HepG2 (cell line): ENCODE results near the gene TRIM25. TPM values are rescaled to one million over a fixed set of nuclear protein-coding genes. Genes with fewer than 3 reads are reported as not detected.

Experiments
- ATAC-seq: fragments of 200-7000 bp; cut with Tn5 transposase; 3 replicates; pipeline ENCODE4 v1.9.1; 2020; ENCODE audit warnings: mild to moderate bottlenecking, moderate library complexity
- BruUV-seq: library from RNA; stranded (reverse); fragments of 400-500 nt; replicated peaks from 2 replicates; lab custom pipeline; 2021; lab: Mats Ljungman, UMichigan
- CTCF ChIA-PET: fragments of 300-600 bp; formaldehyde crosslinking; extraction: SDS; loops from one replicate; lab custom pipeline; 2021; ENCODE audit warnings: low total read pairs, inconsistent platforms, low intra/inter-chr PET ratio; lab: Yijun Ruan, JAX
- POLR2A ChIA-PET: fragments of 350-600 bp; sonication (Branson Sonifier 250); formaldehyde crosslinking; loops from one replicate; lab custom pipeline; 2020; ENCODE audit warnings: antibody characterized with exemption, inconsistent platforms; lab: Yijun Ruan, JAX
- DNase-seq: peaks from one replicate; pipeline ENCODE4 v3.0.0-alpha.2; 2015; ENCODE audit warnings: low spot score
- FAIRE-seq: peaks from 3 replicates; lab custom pipeline; 2011; peaks lifted over from hg19 to GRCh38; lab: Jason Lieb, UNC
- H2AFZ ChIP-seq: one replicate; pipeline ENCODE4 v1.6.1; 2011; ENCODE audit warnings: low read length, inconsistent platforms
- H3K27ac ChIP-seq: fragments of 300-600 bp; 3 replicates; pipeline ENCODE4 v1.8.0; 2011; ENCODE audit warnings: mixed run types, mild to moderate bottlenecking, mixed read lengths, low read length, inconsistent platforms; ENCODE audit not compliant: insufficient read depth; ENCODE audit errors: extremely low read length
- H3K27me3 ChIP-seq, 2 experiments: fragments of 200-600 bp in 1 of 2; 2 replicates in 1 of 2; 3 replicates in 1 of 2; pipeline versions ENCODE4 v1.6.0 to v1.8.0; 2011; ENCODE audit warnings: low read length in 2 of 2, mild to moderate bottlenecking in 2 of 2, moderate library complexity in 2 of 2, inconsistent platforms in 1 of 2; ENCODE audit not compliant: insufficient read depth in 2 of 2, control insufficient read depth in 1 of 2
- H3K36me3 ChIP-seq, 2 experiments: fragments of 200-600 bp in 1 of 2; replicated peaks in 1 of 2; 2 replicates in 1 of 2; 3 replicates in 1 of 2; pipeline versions ENCODE4 v1.5.1 to v1.8.0; 2011; ENCODE audit warnings: low read length in 2 of 2, inconsistent platforms in 1 of 2; ENCODE audit not compliant: insufficient read depth in 2 of 2, control insufficient read depth in 1 of 2
- H3K4me1 ChIP-seq: 2 replicates; pipeline ENCODE4 v1.5.1; 2012; ENCODE audit warnings: low read length, inconsistent platforms; ENCODE audit not compliant: insufficient read depth
- H3K4me2 ChIP-seq: 2 replicates; pipeline ENCODE4 v1.6.0; 2011; ENCODE audit warnings: low read depth, low read length, inconsistent platforms
- H3K4me3 ChIP-seq, 3 experiments: fragments of 200-600 bp in 1 of 3; sonication (generic), shearing (Covaris generic) in 1 of 3; replicated peaks in 1 of 3; 2 replicates each; pipeline ENCODE4 v1.5.1; 2011 to 2016; ENCODE audit warnings: low read length in 3 of 3, inconsistent platforms in 2 of 3, low read depth in 2 of 3, mild to moderate bottlenecking in 2 of 3, control low read depth in 1 of 3, mixed read lengths in 1 of 3; ENCODE audit not compliant: insufficient read depth in 1 of 3
- H3K79me2 ChIP-seq: one replicate; pipeline ENCODE4 v1.6.1; 2011; ENCODE audit warnings: low read length, inconsistent platforms; ENCODE audit not compliant: insufficient read depth
- H3K9ac ChIP-seq: 2 replicates; pipeline ENCODE4 v1.6.0; 2011; ENCODE audit warnings: mild to moderate bottlenecking, low read depth, low read length, inconsistent platforms; ENCODE audit not compliant: insufficient read depth
- H3K9me3 ChIP-seq: 2 replicates; pipeline ENCODE4 v1.5.1; 2012; ENCODE audit warnings: mild to moderate bottlenecking, low read length
- H4K20me1 ChIP-seq: 2 replicates; pipeline ENCODE4 v1.6.0; 2011; ENCODE audit warnings: inconsistent platforms, mild to moderate bottlenecking, low read length, moderate library complexity; ENCODE audit not compliant: insufficient read depth
- HMGA1 ChIP-seq: sonication (generic); formaldehyde crosslinking; conservative IDR thresholded peaks from 2 replicates; pipeline ENCODE4 v1.4.0; 2020; ENCODE audit warnings: missing genetic modification reagents
- IRF2 ChIP-seq: IDR thresholded peaks from 2 replicates; pipeline ENCODE4 v1.6.1; 2018; ENCODE audit warnings: missing genetic modification reagents, missing compliant biosample characterization
- MED1 ChIP-seq: sonication (generic); formaldehyde crosslinking; IDR thresholded peaks from 2 replicates; pipeline ENCODE4 v1.4.0; 2020; ENCODE audit warnings: missing genetic modification reagents
- NFKB2 ChIP-seq: sonication (generic); formaldehyde crosslinking; IDR thresholded peaks from 2 replicates; pipeline ENCODE4 v1.4.0; 2020; ENCODE audit warnings: missing genetic modification reagents, borderline replicate concordance
- SAP130 ChIP-seq: IDR thresholded peaks from 2 replicates; pipeline ENCODE4 v1.6.1; 2016; ENCODE audit warnings: low read depth
- ZNF207 ChIP-seq: fragments of 450-650 bp; IDR thresholded peaks from 2 replicates; pipeline ENCODE4 v1.6.1; 2016; ENCODE audit warnings: antibody characterized with exemption, borderline replicate concordance
- ZNF496 ChIP-seq: sonication (generic); formaldehyde crosslinking; IDR thresholded peaks from 2 replicates; pipeline ENCODE4 v1.8.1; 2023; ENCODE audit warnings: mild to moderate bottlenecking, moderate library complexity, missing genetic modification reagents; ENCODE audit not compliant: insufficient replicate concordance
- ZNF850 ChIP-seq: sonication (generic); formaldehyde crosslinking; conservative IDR thresholded peaks from 2 replicates; pipeline ENCODE4 v1.9.0; 2021; ENCODE audit warnings: mild to moderate bottlenecking, missing genetic modification reagents
- WGBS: methylation state at CpG from one replicate; pipeline ENCODE4 v1.1.6; 2017; ENCODE audit warnings: low lambda C conversion rate; 5-methylcytosine and 5-hydroxymethylcytosine counted together
- in situ Hi-C: cut with HindIII; loops from 2 replicates; pipeline ENCODE4 v1.10.0; 2017; ENCODE audit warnings: low pct_unique_long_range_greater_than_20kb; ENCODE audit not compliant: extremely low pct_ligation_motif_present
- intact Hi-C: fragments of 100-400 bp; cut with micrococcal nuclease; formaldehyde crosslinking; loops from one replicate; pipeline ENCODE4 v1.10.0; 2022; ENCODE audit not compliant: unreplicated experiment
- polyA plus RNA-seq, 8 experiments: library from polyadenylated mRNA; depleted of rRNA in 3 of 8; stranded (reverse) in 7 of 8; unstranded in 1 of 8; fragments of >200 nt; fragmentation: Illumina TruSeq in 4 of 8; extraction: Trizol in 4 of 8; gene quantifications; 2 replicates each; pipeline versions ENCODE4 v1.2.1 to v1.2.3, GENCODE V29; 2011 to 2016; ENCODE audit warnings: low read depth in 4 of 8, missing spikeins in 1 of 8, mixed read lengths in 1 of 8; ENCODE audit not compliant: insufficient read depth in 1 of 8
- total RNA-seq, 5 experiments: library from RNA; depleted of rRNA; stranded (reverse); fragments of >200 nt; fragmentation: Illumina TruSeq; extraction: Trizol; gene quantifications; 2 replicates each; pipeline ENCODE4 v1.2.3, GENCODE V29; 2016; ENCODE audit warnings: low read depth in 1 of 5
- TF ChIP-seq, protein P1 (sequence below): sonication (generic); formaldehyde crosslinking; IDR thresholded peaks from 2 replicates; pipeline ENCODE4 v1.5.1; 2020; ENCODE audit warnings: missing genetic modification reagents, mild to moderate bottlenecking, borderline replicate concordance
- TF ChIP-seq, protein P2 (sequence below): sonication (generic); formaldehyde crosslinking; IDR thresholded peaks from 2 replicates; pipeline ENCODE4 v1.8.1; 2023; ENCODE audit warnings: missing genetic modification reagents, mild to moderate bottlenecking, borderline replicate concordance
- TF ChIP-seq, protein P3 (sequence below): sonication (generic); formaldehyde crosslinking; IDR thresholded peaks from 2 replicates; pipeline ENCODE4 v1.5.1; 2020; ENCODE audit warnings: mild to moderate bottlenecking, moderate library complexity, missing genetic modification reagents
- TF ChIP-seq, protein P4 (sequence below): IDR thresholded peaks from 2 replicates; pipeline ENCODE4 v1.6.1; 2012; ENCODE audit warnings: inconsistent platforms
- TF ChIP-seq, protein P5 (sequence below), 2 experiments: IDR thresholded peaks; 2 replicates each; pipeline ENCODE4 v1.6.1; 2011 to 2012; ENCODE audit warnings: low read length in 2 of 2, borderline replicate concordance in 1 of 2, low read depth in 1 of 2, mild to moderate bottlenecking in 1 of 2, moderate library complexity in 1 of 2
- TF ChIP-seq, protein P6 (sequence below): sonication (generic); formaldehyde crosslinking; IDR thresholded peaks from 2 replicates; pipeline ENCODE4 v1.4.0; 2020; ENCODE audit warnings: mild to moderate bottlenecking, low read depth, missing genetic modification reagents

Gene TRIM25
- total and polyA plus RNA-seq, 2 of the 13 experiments (the other 11 are each of a cell fraction or from before 2014, with no cell fraction given), result 30.8 to 42.2 TPM

DNA sequence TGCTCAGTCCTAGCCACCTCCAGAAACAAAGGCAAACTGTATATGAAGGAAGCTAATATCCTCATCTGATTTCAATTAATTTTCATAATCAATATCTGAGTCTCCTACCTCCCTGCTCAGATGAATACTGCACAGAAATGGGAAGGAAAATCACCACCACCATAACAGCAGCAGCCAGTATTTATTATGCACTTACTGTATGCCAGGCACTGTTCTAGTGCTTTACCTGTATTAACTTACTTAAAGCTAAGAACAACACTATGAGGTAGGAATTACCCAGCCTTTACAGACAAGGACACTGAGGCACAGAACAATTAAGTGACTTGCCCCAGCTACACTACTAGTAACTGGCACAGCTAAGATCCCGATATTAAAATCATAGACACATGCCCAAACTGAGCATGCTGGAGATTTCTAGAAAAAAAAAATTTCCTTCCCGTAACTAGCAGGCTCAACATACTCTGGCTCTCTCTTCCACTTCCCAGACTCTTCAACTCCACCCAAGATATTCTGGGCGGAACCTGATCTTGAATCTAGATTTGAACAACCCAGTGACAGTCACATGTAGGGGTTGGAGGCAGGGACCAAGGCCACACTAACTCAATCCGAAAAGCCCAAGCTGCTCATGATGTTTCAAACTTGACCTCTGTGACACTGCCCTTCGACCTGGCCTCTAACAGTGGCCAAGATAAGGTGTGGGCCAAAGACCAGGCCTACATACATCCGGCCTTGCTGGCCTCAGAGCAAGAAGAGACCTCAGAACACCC is 3.9 kb downstream of the TRIM25 start:
- WGBS, result 49% methylated on average over 6 of the region's 6 CpGs
- ATAC-seq (peak; percentile 2), DNase-seq (peak; percentile 33), FAIRE-seq (peak; percentile 91)
- Histone ChIP-seq H3K9ac (0 out of 2 replicates have a peak overlapping the region, but pooled peaks have one; percentile 7), H4K20me1 (peaks cover 19% of the 10 kb centered on the region), H3K4me1 (peaks cover 38% of the 10 kb centered on the region), H2AFZ (no peak overlapping the region), H3K4me2 (peak overlapping the region; percentile 69), H3K27me3 (no peaks in the 10 kb centered on the region; a peak in 1 of 5 replicates), H3K4me3 (peak overlapping the region in 1 of 3 experiments; percentile 50; a peak in 2 of 6 replicates), H3K79me2 (peaks cover 49% of the 10 kb centered on the region), H3K27ac (peak overlapping the region; percentile 52), H3K36me3 (peaks cover 19 to 39% of the 10 kb centered on the region in 2 experiments), H3K9me3 (no peaks in the 10 kb centered on the region)
- intact Hi-C loops (no loop called here), in situ Hi-C loops (no loop called here)
- BruUV-seq, result no TSS peak
- CTCF ChIA-PET, result no interaction called here
- POLR2A ChIA-PET, result interaction anchor here (1.7 kb wide), 1 partner anchor 8 kb away, joined by 4 read pairs; no protein-coding TSS in a partner anchor
- TF ChIP-seq, protein P1, sequence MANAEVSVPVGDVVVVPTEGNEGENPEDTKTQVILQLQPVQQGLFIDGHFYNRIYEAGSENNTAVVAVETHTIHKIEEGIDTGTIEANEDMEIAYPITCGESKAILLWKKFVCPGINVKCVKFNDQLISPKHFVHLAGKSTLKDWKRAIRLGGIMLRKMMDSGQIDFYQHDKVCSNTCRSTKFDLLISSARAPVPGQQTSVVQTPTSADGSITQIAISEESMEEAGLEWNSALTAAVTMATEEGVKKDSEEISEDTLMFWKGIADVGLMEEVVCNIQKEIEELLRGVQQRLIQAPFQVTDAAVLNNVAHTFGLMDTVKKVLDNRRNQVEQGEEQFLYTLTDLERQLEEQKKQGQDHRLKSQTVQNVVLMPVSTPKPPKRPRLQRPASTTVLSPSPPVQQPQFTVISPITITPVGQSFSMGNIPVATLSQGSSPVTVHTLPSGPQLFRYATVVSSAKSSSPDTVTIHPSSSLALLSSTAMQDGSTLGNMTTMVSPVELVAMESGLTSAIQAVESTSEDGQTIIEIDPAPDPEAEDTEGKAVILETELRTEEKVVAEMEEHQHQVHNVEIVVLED (CRISPR knock-in tag), result no peak
- TF ChIP-seq, protein P2, sequence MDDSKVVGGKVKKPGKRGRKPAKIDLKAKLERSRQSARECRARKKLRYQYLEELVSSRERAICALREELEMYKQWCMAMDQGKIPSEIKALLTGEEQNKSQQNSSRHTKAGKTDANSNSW (CRISPR knock-in tag), result no peak
- 0 out of 2 replicates have a peak, but pooled peaks have one; percentile 14 for TF ChIP-seq NFKB2 (CRISPR knock-in tag)
- no peak for TF ChIP-seq HMGA1
- TF ChIP-seq, protein P3, sequence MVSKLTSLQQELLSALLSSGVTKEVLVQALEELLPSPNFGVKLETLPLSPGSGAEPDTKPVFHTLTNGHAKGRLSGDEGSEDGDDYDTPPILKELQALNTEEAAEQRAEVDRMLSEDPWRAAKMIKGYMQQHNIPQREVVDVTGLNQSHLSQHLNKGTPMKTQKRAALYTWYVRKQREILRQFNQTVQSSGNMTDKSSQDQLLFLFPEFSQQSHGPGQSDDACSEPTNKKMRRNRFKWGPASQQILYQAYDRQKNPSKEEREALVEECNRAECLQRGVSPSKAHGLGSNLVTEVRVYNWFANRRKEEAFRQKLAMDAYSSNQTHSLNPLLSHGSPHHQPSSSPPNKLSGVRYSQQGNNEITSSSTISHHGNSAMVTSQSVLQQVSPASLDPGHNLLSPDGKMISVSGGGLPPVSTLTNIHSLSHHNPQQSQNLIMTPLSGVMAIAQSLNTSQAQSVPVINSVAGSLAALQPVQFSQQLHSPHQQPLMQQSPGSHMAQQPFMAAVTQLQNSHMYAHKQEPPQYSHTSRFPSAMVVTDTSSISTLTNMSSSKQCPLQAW (CRISPR knock-in tag), result 0 out of 2 replicates have a peak, but pooled peaks have one; percentile 23
- no peak for TF ChIP-seq ZNF850 (CRISPR knock-in tag)
- TF ChIP-seq IRF2 (CRISPR knock-in tag), result peak; percentile 53; the same call in 1 of the 2 replicates
- TF ChIP-seq ZNF496 (CRISPR knock-in tag), result no peak
- TF ChIP-seq, protein P4, sequence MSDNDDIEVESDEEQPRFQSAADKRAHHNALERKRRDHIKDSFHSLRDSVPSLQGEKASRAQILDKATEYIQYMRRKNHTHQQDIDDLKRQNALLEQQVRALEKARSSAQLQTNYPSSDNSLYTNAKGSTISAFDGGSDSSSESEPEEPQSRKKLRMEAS, result peak; percentile 59; the same call in 1 of the 2 replicates
- no peak for TF ChIP-seq ZNF207
- TF ChIP-seq, protein P5, sequence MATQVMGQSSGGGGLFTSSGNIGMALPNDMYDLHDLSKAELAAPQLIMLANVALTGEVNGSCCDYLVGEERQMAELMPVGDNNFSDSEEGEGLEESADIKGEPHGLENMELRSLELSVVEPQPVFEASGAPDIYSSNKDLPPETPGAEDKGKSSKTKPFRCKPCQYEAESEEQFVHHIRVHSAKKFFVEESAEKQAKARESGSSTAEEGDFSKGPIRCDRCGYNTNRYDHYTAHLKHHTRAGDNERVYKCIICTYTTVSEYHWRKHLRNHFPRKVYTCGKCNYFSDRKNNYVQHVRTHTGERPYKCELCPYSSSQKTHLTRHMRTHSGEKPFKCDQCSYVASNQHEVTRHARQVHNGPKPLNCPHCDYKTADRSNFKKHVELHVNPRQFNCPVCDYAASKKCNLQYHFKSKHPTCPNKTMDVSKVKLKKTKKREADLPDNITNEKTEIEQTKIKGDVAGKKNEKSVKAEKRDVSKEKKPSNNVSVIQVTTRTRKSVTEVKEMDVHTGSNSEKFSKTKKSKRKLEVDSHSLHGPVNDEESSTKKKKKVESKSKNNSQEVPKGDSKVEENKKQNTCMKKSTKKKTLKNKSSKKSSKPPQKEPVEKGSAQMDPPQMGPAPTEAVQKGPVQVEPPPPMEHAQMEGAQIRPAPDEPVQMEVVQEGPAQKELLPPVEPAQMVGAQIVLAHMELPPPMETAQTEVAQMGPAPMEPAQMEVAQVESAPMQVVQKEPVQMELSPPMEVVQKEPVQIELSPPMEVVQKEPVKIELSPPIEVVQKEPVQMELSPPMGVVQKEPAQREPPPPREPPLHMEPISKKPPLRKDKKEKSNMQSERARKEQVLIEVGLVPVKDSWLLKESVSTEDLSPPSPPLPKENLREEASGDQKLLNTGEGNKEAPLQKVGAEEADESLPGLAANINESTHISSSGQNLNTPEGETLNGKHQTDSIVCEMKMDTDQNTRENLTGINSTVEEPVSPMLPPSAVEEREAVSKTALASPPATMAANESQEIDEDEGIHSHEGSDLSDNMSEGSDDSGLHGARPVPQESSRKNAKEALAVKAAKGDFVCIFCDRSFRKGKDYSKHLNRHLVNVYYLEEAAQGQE (IDR thresholded peaks at IDR 0.05; ENCODE audit: borderline replicate concordance in 1 of 2, low read depth in 1 of 2, low read length in 2 of 2), result peak in 1 of 2 experiments; percentile 9; a peak in 1 of 4 replicates
- peak; percentile 83 for TF ChIP-seq SAP130 (CRISPR knock-in tag)
- peak; percentile 77 for TF ChIP-seq MED1 (CRISPR knock-in tag)
- TF ChIP-seq, protein P6, sequence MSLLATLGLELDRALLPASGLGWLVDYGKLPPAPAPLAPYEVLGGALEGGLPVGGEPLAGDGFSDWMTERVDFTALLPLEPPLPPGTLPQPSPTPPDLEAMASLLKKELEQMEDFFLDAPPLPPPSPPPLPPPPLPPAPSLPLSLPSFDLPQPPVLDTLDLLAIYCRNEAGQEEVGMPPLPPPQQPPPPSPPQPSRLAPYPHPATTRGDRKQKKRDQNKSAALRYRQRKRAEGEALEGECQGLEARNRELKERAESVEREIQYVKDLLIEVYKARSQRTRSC, result no peak
